Activated CD8-positive, alpha-beta memory T cell treated with anti-CD3 and anti-CD28 coated beads for 36 hours (primary cell): ENCODE data around the gene DNAAF5. TPM values are rescaled to one million over a fixed set of nuclear protein-coding genes. Genes with fewer than 3 reads are reported as not detected.
"Not testable (repeated sequence)": the region's sequence is repeated elsewhere in the genome, so short reads cannot be mapped to it uniquely, and the experiment has no call there.

Experiments
- CTCF ChIA-PET: fragments of 350-600 bp; sonication (Branson Sonifier 250); formaldehyde crosslinking; loops from one replicate; lab custom pipeline; 2021; ENCODE audit warnings: antibody characterized with exemption; lab: Charles Lee
- POLR2A ChIA-PET: fragments of 350-600 bp; sonication (Branson Sonifier 250); formaldehyde crosslinking; loops from one replicate; lab custom pipeline; 2021; ENCODE audit warnings: antibody characterized with exemption; lab: Charles Lee
- total RNA-seq, 2 experiments: library from RNA; stranded (reverse); gene quantifications; one replicate each; pipeline ENCODE4 v1.2.3, GENCODE V29; 2021

The DNAAF5 gene
- total RNA-seq, 2 experiments from 2014 or later = 54.1 to 55.5 TPM

DNA sequence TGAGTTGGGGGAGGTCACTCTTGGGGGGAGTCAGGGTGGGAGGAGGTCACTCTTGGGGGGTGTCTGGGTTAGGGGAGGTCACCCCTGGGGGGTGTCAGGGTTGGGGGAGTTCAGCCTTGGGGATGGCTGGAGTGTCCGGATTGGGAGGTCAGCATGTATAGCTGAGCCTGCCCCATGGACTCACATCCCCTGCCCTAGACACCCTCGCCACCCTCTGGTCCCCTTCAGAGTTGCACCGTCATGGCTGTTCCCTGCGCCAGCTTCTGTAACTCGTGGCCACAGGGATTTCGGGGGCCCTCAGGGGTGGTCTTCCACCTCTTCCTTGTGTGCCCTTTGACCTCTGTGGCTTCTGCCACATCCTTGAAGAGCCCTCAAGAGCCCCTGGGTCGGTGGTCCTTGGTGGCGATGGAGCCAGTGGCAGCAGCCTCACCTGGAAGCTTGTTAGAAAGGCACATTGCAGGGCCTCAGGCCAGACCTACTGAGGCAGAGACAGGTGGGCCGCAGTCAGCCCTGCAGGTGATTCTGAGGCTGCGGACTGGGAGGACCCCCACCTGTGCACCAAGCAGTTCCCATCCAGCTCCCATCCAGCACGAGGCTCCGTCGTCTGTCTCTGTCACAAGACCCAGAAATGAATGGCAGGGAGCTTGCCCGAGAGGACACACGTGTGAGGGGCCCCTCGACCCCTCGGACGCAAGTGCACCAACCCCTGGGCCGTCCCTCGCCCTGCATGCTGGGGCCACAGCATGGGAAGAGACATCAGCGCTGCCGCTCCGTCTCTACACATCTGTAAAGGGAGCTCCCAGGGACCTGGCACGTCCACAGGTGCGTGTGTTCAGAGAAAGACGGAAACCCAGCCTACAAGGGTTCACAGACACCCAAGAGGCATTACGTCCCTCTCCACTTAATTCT is 61.1 kb downstream of the DNAAF5 start:
- POLR2A ChIA-PET = no interaction called here
- CTCF ChIA-PET = interaction anchor here (0.6 to 3.0 kb wide), 6 partner anchors 29 to 500 kb away, joined by 3 to 20 read pairs (median 4); partner anchors contain the start of gene SUN1

DNA sequence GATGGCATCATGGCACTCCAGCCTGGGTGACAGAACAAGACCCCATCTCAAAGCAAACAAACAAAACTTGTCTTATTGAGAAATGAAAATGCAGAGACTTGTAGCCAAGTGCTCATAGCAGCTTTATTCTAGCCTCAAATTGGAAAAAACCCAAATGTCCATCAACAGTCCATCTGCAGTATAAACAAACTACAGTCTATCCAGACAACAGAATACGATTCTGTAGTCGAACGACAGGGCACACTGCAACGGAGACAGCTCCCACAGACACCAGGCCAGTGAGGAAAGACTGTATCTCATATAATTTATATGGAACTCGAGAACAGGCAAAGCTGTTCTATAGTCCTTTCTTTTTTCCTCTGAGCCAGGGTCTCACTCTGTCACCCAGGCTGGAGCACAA is 65.0 kb downstream of the DNAAF5 start:
- ChIA-PET CTCF (interaction anchor here (1.0 kb wide), 1 partner anchor 384 kb away, joined by 3 read pairs; no protein-coding TSS in a partner anchor), POLR2A (no interaction called here)

DNA sequence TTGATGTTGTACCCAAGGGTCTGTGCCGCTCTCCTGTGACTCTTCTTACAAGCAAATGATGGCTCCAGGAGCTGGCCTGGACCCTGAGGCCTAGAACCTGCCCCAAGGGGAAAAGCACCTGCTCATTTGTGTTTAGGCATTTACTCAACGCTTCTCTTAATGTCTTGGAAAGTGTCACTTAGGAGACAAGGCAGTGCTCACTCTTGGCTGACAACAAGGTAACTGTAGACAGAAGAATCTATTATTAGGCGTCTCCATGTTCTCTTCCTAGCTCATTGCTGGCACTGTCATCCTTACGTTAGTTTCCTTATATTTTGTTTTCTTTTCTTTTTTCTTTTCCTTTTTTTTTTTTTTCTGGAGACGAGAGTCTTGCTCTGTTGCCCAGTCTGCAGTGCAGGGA is 67.7 kb downstream of the DNAAF5 start:
- POLR2A ChIA-PET = interaction anchor here (0.5 kb wide), 1 partner anchor 25 kb away, joined by 3 read pairs; no protein-coding TSS in a partner anchor

DNA sequence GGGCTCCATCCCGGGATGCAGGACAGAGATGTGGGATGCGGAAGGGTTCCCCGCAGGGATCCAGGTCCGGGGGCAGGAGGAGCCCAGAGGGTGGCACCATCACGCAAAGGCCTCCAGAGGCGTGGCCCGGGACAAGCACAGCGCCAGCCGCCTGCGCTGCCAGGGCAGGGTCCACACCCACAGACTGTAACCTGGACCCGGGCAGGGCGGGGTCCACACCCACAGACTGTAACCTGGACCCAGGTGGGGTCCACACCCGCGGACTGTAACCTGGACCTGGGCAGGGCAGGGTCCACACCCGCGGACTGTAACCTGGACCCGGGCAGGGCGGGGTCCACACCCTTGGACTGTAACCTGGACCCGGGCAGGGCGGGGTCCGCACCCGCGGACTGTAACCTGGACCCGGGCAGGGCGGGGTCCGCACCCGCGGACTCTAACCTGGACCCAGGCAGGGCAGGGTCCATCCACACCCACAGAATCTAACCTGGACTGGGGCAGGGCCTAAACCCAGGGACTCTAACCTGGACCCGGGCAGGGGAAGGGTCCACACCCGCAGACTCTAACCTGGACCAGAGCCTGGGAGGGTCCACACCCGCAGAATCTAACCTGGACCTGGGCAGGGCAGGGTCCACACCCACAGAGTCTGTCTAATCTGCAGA is 68.3 kb downstream of the DNAAF5 start:
- POLR2A ChIA-PET = interaction anchor here (0.5 kb wide), 1 partner anchor 24 kb away, joined by 3 read pairs; no protein-coding TSS in a partner anchor
- CTCF ChIA-PET = no interaction called here

More for the DNA sequence above, 67.7 kb downstream of the DNAAF5 start:
- CTCF ChIA-PET = no interaction called here

DNA sequence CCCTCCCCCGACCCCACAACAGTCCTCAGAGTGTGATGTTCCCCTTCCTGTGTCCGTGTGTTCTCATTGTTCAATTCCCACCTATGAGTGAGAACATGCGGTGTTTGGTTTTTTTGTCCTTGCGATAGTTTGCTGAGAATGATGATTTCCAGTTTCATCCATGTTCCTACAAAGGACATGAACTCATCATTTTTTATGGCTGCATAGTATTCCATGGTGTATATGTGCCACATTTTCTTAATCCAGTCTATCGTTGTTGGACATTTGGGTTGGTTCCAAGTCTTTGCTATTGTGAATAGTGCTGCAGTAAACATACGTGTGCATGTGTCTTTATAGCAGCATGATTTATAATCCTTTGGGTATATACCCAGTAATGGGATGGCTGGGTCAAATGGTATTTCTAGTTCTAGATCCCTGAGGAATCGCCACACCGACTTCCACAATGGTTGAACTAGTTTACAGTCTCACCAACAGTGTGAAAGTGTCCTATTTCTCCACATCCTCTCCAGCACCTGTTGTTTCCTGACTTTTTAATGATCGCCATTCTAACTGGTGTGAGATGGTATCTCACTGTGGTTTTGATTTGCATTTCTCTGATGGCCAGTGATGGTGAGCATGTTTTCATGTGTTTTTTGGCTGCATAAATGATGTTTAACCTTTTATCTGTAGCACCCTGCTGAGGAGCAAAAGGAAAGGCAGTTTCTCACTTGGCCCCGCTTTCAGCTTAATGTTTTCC is 70.1 kb downstream of the DNAAF5 start:
- CTCF ChIA-PET, POLR2A ChIA-PET: not testable (repeated sequence)

DNA sequence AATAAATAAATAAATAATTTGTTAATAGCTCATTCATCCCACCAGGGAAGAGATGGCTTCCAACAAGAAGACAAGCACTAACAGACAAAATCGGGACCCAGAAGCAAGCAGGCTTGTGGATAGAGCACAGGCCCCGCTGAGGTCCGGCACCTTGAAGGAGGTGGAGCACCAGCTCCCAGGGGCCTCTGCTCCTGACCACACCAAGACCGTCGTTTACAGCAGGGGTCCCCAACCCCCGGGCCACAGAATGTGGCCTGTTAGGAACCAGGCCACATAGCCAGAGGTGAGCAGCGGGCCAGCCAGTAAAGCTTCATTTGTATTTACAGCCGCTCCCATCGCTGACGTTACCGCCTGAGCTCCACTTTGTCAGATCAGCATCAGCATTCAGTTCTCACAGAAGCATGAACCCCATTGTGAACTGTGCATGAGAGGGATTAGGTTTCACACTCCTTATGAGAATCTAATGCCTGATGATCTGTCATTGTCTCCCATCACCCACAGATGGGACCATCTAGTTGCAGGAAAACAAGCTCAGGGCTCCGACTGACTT is 72.5 kb downstream of the DNAAF5 start:
- ChIA-PET CTCF (no interaction called here), POLR2A (no interaction called here)

DNA sequence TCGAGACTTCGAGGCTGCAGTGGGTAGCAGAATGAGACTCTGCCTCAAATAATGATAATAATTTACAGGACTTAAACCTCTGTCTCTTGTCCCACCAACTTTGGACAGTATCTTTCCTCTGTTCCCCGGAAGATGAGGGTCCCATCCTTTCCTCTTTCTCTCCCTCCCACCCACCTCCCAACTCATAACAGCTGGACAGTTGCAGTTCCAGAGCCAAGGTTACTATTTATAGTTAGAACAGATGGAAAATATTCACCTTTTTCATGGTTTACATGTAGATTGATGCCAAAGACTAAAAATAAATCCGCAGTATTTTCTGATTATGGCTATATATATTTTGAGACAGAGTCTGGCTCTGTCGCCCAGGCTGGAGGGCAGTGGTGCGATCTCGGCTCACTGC is 74.2 kb downstream of the DNAAF5 start:
- CTCF ChIA-PET = no interaction called here
- POLR2A ChIA-PET = no interaction called here

DNA sequence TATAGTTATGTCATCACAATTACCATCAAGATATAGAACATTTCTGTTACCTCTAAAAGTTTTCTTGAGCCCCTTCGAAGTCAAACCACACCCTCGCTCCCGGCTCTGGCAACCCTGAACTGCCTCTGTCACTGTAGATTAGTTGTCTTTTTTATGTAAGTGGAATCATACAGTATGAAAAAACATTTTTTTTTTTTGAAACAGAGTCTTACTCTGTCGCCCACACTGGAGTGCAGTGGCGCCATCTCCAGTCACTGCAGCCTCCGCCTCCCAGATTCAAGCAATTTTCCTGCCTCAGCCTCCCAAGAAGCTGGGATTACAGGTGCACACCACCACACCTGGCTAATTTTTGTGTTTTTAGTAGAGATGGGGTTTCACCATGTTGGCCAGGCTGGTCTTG is 74.9 kb downstream of the DNAAF5 start:
- POLR2A ChIA-PET, CTCF ChIA-PET: not testable (repeated sequence)

DNA sequence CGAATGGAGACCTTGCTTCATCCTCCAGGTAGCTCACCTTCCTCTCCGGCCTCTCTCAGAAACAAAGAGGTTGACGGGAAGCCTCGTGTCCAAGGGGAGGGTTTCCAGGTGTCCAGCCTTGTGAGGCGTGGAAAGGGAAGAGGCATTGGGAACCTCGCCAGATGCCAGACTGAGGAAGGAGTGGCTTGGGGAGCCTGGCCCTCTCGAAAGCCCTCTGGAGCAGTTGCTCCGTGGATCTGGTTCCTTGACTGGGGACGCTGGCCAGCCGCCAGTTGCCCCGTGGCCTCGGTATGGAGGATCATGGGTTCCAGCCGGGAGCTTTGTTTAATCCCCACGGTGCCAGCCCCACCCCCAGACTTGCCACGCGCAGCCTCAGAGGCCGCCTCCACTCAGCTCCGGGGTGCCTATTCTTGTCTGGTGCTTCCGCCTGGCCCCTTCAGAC is 75.5 kb downstream of the DNAAF5 start:
- CTCF ChIA-PET = no interaction called here
- POLR2A ChIA-PET = no interaction called here

DNA sequence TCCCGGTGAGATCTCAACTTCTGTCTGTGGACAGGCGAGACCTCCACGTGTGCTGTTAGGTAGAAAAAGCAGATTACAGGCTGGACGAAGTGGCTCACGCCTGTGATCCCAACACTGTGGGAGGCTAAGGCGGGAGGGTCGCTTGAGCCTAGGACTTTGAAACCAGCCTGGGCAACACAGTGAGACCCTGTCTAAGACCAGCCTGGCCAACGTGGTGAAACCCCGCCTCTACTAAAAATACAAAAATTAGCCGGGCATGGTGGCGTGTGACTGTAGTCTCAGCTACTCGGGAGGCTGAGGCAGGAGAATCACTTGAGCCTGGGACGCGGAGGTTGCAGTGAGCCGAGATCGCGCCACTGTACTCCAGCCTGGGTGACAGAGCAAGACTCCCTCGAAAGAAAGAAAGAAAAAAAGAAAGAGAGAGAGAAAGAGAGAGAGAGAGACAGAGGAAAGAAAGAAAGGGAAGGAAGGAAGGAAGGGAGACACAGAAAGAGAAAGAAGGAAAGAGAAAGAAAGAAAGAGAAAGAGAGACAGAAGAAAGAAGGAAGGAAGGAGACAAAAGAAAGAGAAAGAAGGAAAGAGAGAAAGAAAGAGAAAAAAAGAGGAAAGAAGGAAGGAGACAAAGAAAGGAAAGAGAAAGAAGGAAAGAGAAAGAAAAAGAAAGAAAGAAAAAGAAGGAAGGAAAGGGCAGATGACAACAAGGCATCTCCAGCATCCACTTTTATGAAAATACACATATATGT is 76.2 kb downstream of the DNAAF5 start:
- ChIA-PET CTCF (no interaction called here), POLR2A (no interaction called here)

DNA sequence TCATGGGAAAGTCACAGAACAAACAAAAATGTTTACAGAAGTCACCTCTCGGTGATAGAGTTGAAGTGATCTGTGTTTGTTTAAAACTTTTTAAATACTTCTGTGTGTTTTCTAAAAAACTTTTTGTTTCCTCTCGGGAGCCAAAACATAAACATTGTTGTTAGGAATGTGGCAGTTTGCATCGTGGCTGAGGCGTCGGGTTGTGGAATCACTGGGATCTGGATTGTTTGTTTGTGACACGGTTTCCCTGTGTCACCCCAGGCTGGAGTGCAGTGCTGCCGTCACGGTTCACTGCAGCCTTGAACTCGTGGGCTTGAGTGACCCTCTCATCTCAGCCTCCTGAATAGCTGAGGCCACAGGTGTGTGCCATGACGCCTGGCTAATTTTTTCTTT is 76.7 kb downstream of the DNAAF5 start:
- ChIA-PET POLR2A (no interaction called here), CTCF (no interaction called here)

DNA sequence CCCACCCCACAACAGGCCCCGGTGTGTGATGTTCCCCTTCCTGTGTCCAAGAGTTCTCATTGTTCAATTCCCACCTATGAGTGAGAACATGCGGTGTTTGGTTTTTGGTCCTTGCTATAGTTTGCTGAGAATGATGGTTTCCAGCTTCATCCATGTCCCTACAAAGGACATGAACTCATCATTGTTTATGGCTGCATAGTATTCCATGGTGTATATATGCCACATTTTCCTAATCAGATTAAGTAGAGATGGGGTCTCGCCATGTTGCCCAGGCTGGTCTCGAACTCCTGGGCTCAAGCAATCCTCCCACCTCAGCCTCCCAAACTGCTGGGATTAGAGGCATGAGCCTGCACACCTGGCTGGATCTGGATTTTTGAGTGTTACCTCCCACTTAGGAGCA is 77.3 kb downstream of the DNAAF5 start:
- CTCF ChIA-PET = not testable (repeated sequence)

DNA sequence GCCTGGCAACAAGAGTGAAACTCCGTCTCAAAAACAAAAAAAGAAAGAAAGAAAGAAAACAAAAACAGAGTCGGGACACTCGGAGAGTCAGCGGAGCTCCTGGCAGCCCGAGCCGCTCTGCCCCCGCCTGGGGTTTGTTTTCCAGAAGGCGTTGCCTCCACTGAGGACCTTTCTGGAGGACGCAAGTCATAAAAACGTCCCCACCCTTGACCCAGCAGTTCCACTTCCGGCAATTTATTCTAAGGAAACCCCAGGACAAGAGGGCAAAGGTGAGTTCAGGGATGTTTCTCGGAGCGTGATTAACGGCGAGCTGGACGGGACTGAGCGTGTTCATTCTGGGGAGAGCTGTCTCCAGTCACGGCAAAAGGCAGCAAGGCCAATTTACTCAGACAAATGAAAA is 78.8 kb downstream of the DNAAF5 start:
- ChIA-PET CTCF (no interaction called here), POLR2A (no interaction called here)

More for the DNA sequence above, 77.3 kb downstream of the DNAAF5 start:
- POLR2A ChIA-PET = not testable (repeated sequence)

DNA sequence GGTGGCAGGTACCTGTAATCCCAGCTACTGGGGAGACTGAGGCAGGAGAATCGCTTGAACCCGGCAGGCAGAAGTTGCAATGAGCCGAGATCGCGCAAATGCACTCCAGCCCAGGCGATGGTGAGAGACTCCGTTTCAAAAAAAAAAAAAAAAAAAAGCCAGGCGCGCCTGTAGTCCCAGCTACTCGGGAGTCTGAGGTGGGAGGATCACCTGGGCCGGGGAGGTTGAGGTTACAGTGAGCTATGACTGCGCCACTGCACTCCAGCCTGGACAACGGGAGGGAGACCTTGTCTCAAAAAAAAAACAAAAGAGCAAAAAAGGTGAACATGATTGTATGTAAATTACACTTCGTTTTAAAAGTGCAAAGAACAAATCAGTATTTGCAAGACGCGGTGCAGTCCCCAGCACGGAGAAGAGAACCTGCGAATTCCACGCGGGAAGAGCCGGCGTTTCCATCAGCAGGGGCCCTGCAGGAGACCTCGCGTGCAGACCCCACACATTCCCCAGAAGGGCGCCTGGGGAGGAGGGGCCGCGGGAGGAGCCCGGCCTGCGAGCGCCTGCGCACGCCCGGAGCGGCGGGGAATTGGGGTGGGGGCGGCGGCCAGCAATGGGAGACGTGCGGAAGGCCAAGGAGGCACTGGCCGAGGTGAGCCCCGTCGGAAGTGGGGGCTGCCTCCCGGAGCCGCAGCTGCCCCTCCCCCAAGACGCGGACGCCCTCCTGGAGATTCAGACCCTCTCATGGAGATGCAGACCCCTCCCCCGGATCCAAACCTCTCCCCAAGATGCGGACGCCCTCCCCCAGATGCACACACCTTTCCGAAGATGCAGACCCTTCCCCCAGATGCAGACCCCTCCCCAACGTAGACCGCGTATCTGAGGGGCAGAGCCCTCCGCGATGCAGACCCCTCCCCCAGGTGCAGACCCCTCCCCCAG is 89.1 kb downstream of the DNAAF5 start:
- ChIA-PET POLR2A (interaction anchor here (0.6 to 1.1 kb wide), 2 partner anchors 16 to 211 kb away, joined by 3 to 8 read pairs; partner anchors contain the start of gene SUN1), CTCF (interaction anchor here (0.6 to 1.4 kb wide), 4 partner anchors 16 to 141 kb away, joined by 3 to 6 read pairs (median 4); partner anchors contain the start of genes ADAP1 and SUN1)

DNA sequence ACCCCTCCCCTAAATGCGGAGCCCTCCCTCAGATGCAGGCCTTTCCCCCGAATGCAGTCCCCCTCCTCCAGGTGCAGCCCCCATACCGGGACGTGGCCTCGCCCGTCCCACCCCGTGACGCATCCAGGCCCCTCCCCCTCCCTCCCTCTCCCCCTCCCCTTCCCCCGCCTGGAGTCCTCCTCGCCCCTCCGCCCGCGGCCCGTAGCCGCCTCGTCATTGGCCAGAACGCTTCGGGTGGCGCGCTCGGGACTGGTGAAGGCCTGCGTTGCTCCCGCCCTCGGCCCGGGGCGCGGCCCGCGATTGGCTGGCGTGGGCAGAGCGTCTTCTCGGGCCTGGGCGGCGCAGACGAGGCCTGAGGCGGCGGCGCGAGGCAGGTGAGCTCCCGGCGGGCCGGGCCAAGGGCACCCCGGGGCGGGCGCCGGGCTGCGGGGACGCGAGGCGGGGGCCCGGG is 89.8 kb downstream of the DNAAF5 start:
- POLR2A ChIA-PET = interaction anchor here (0.7 to 1.1 kb wide), 2 partner anchors 16 to 465 kb away, joined by 3 to 8 read pairs; partner anchors contain the start of gene SUN1
- CTCF ChIA-PET = interaction anchor here (0.6 to 1.4 kb wide), 3 partner anchors 15 to 554 kb away, joined by 3 to 5 read pairs (median 3); partner anchors contain the start of gene SUN1

DNA sequence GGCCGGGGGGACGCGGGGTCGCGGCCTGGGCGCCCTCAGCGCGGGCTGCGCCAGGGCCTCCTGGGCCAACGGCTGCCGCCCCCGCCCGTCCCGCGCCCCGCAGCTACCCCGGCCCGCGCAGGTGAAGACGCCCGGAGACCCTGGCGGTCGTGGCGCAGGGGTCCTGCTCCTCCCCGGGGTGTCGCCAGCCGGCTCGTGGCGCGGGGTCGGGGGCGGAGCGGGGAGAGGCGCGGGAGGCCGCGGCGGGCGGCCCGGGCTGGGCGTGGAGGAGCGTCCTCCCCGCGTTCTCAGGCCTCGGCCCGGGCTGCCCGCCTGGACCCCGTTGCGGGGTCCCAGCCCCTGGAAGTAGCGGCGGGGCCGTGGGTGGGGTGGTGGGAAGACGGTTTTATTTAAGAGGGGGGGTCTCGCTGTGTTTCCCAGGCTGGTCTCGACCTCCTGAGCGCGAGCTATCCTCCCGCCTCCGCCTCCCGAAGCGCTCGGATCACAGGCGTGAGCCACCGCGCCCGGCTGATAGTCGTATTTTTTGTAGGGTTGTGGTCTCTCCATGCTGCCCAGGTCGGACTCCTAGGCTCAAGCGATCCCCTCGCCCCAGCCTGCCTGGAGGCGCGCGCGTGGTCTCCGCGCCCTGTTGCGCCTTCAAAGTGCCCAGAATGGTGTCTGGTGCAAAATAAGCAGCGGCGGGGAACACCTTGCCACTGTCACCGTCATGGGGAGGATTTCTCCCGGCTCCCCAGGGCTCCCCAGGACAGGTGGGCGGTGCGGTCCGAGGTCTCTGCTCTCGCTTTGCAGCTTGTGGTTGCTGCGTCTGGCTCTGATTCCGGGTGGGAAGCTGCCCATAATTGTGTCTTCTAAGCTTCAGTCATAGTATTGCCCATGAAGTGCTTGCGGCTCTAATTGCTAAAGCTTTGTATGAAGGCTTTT is 90.5 kb downstream of the DNAAF5 start:
- ChIA-PET POLR2A (interaction anchor here (0.6 to 1.3 kb wide), 3 partner anchors 15 to 466 kb away, joined by 3 to 8 read pairs (median 6); partner anchors contain the start of gene SUN1), CTCF (interaction anchor here (0.6 to 1.9 kb wide), 4 partner anchors 12 to 554 kb away, joined by 3 to 7 read pairs (median 3); no protein-coding TSS in a partner anchor)
